Tibial artery (tissue), 4 donors: ENCODE measurements around the gene NINJ1.
"Not testable (repeated sequence)": the region's sequence is repeated elsewhere in the genome, so short reads cannot be mapped to it uniquely, and the experiment has no call there.

Experiments used
- DNase-seq, 2 donors: peaks; one replicate each; pipeline ENCODE4 v3.0.0-alpha.2; 2019
- H3K27ac ChIP-seq, 2 donors: fragments of 200-600 bp; sonication (generic) in 1 of 2; 1 replicate in 1 of 2; 2 replicates in 1 of 2; pipeline ENCODE4 v1.5.1; 2018 to 2019; ENCODE audit warnings: mild to moderate bottlenecking in 1 of 2
- H3K27me3 ChIP-seq, 2 donors: fragments of 200-600 bp; sonication (generic) in 1 of 2; one replicate each; pipeline versions ENCODE4 v1.5.1 to v1.6.0; 2016 to 2019
- H3K36me3 ChIP-seq, 3 donors: fragments of 200-600 bp; sonication (generic) in 2 of 3; one replicate each; pipeline ENCODE4 v1.5.1; 2016 to 2019; ENCODE audit warnings: mild to moderate bottlenecking in 2 of 3
- H3K4me1 ChIP-seq, 4 donors: fragments of 200-600 bp; sonication (generic) in 2 of 4; 1 replicate in 3 of 4; 2 replicates in 1 of 4; pipeline ENCODE4 v1.5.1; 2016 to 2019
- H3K4me3 ChIP-seq, 2 donors: fragments of 200-600 bp; sonication (generic) in 1 of 2; 1 replicate in 1 of 2; 2 replicates in 1 of 2; pipeline ENCODE4 v1.5.1; 2018 to 2019; ENCODE audit warnings: mild to moderate bottlenecking in 2 of 2
- H3K9me3 ChIP-seq, 3 donors: fragments of 200-600 bp; sonication (generic) in 1 of 3; one replicate each; pipeline ENCODE4 v1.5.1; 2016 to 2019
- CTCF ChIP-seq, 2 experiments: fragments of 200-600 bp in 1 of 2; fragments of 450-650 bp in 1 of 2; IDR thresholded peaks; one replicate each; pipeline ENCODE4 v1.5.1; 2017 to 2019; ENCODE audit warnings: antibody characterized with exemption in 2 of 2, mild to moderate bottlenecking in 1 of 2, moderate library complexity in 1 of 2
- intact Hi-C: fragments of 100-400 bp; cut with DNase I; formaldehyde crosslinking; loops from one replicate; pipeline ENCODE4 v1.15.0; 2023; ENCODE audit warnings: low total_unique reads

NINJ1 gene

GRCh38 chr9:93105620-93106019 lies 28.4 kb downstream of the NINJ1 start:
- intact Hi-C loops, result loop anchor here (10.0 kb wide), 1 partner anchor 101 kb away; no protein-coding TSS in a partner anchor
- DNase-seq, result no peak
- no peak for TF ChIP-seq CTCF (IDR thresholded peaks at IDR 0.05)
- H3K9me3 ChIP-seq, result no peaks in the 10 kb centered on the region
- no peak overlapping the region for H3K4me3 ChIP-seq
- H3K4me1 ChIP-seq, result peaks cover 0 to 22% (median 11%) of the 10 kb centered on the region in 4 donors
- H3K36me3 ChIP-seq, result peaks cover 14 to 29% (median 23%) of the 10 kb centered on the region in 3 donors
- H3K27me3 ChIP-seq, result no peaks in the 10 kb centered on the region
- no peak overlapping the region for H3K27ac ChIP-seq

DNA sequence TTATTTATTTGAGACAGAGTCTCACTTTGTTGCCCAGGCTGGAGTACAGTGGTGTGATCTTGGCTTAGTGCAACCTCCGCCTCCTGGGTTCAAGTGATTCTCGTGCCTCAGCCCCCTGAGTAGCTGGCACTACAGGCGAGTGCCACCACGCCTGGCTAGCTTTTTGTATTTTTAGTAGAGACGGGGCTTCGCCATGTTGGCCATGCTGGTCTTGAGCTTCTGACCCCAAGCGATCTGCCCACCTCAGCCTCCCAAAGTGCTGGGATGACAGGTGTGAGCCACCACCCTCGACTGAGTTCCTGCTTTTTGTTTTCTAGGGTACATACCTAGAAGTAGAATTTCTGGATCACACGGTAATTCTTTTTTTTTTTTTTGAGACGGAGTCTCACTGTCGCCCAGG lies 33.0 kb downstream of the NINJ1 start:
- DNase-seq, result peak in 1 of 2 donors; percentile 40
- not testable (repeated sequence) for H3K27me3 ChIP-seq, H3K4me3 ChIP-seq, H3K36me3 ChIP-seq, H3K27ac ChIP-seq, H3K9me3 ChIP-seq
- intact Hi-C loops, result loop anchor here (10.0 kb wide), 1 partner anchor 96 kb away; no protein-coding TSS in a partner anchor
- peaks cover 7 to 36% (median 32%) of the 10 kb centered on the region in 4 donors for H3K4me1 ChIP-seq

- Histone ChIP-seq H3K4me1 (peaks cover 7 to 37% (median 32%) of the 10 kb centered on the region in 4 donors), H3K4me3 (no peak overlapping the region), H3K27ac (peak overlapping the region; percentile 91 to 94), H3K27me3 (no peaks in the 10 kb centered on the region), H3K9me3 (no peaks in the 10 kb centered on the region), H3K36me3 (no peaks in the 10 kb centered on the region)
- TF ChIP-seq CTCF (IDR thresholded peaks at IDR 0.05), result no peak
- intact Hi-C loops, result loop anchor here (10.0 kb wide), 1 partner anchor 95 kb away; no protein-coding TSS in a partner anchor
- peak in 1 of 2 donors; percentile 20 for DNase-seq
Measured at GRCh38 chr9:93100276-93100636, 33.8 kb downstream of the NINJ1 start.

GRCh38 chr9:93099551-93100275 lies 34.3 kb downstream of the NINJ1 start:
- H3K4me3 ChIP-seq, result no peak overlapping the region
- H3K36me3 ChIP-seq, result no peaks in the 10 kb centered on the region
- DNase-seq, result peak; percentile 19 to 58
- intact Hi-C loops, result loop anchor here (5.0 to 10.0 kb wide), 3 partner anchors 42 to 985 kb away; partner anchors contain the start of genes SPTLC1 and SUSD3
- no peaks in the 10 kb centered on the region for H3K27me3 ChIP-seq
- no peak for TF ChIP-seq CTCF (IDR thresholded peaks at IDR 0.05)
- peaks cover 7 to 41% (median 38%) of the 10 kb centered on the region in 4 donors for H3K4me1 ChIP-seq
- no peaks in the 10 kb centered on the region for H3K9me3 ChIP-seq
- H3K27ac ChIP-seq, result peak overlapping the region; percentile 91 to 94

- no peaks in the 10 kb centered on the region for H3K27me3 ChIP-seq
- intact Hi-C loops, result loop anchor here (5.0 to 10.0 kb wide), 2 partner anchors 41 to 984 kb away; partner anchors contain the start of genes SPTLC1 and SUSD3
- peak; percentile 94 to 97 for DNase-seq
- peak overlapping the region; percentile 89 to 93 for H3K4me3 ChIP-seq
- no peaks in the 10 kb centered on the region for H3K36me3 ChIP-seq
- H3K9me3 ChIP-seq, result no peaks in the 10 kb centered on the region
- no peak for TF ChIP-seq CTCF (IDR thresholded peaks at IDR 0.05)
- peaks cover 7 to 51% (median 44%) of the 10 kb centered on the region in 4 donors for H3K4me1 ChIP-seq
- H3K27ac ChIP-seq, result peak overlapping the region; percentile 91 to 94
Measured at GRCh38 chr9:93098236-93098946, 35.7 kb downstream of the NINJ1 start.
